Chondrocyte (in vitro differentiated cells): ENCODE data around the gene PPFIBP2. TPM values are rescaled to one million over a fixed set of nuclear protein-coding genes. Genes with fewer than 3 reads are reported as not detected.

ENCODE experiments used
- DNase-seq: peaks from one replicate; pipeline ENCODE4 v3.0.0; 2021; ENCODE audit warnings: mixed read lengths, low spot score
- H3K27ac Mint-ChIP-seq: one replicate; pipeline ENCODE4 v1.8.0; 2021; ENCODE audit warnings: mild to moderate bottlenecking, moderate library complexity, mixed read lengths; ENCODE audit not compliant: unreplicated experiment
- H3K27me3 Mint-ChIP-seq: 2 replicates; pipeline ENCODE4 v1.8.0; 2021; ENCODE audit warnings: low read depth, mixed read lengths
- H3K36me3 Mint-ChIP-seq: 2 replicates; pipeline ENCODE4 v1.8.0; 2021; ENCODE audit warnings: low read depth, mixed read lengths
- H3K4me1 Mint-ChIP-seq: 2 replicates; pipeline ENCODE4 v1.8.0; 2021; ENCODE audit warnings: low read depth, mild to moderate bottlenecking, mixed read lengths
- H3K4me3 Mint-ChIP-seq: one replicate; pipeline ENCODE4 v1.8.0; 2021; ENCODE audit warnings: mild to moderate bottlenecking, moderate library complexity, mixed read lengths; ENCODE audit not compliant: unreplicated experiment
- H3K9me3 Mint-ChIP-seq: 2 replicates; pipeline ENCODE4 v1.8.0; 2021; ENCODE audit warnings: low read depth, mixed read lengths
- CTCF ChIP-seq: fragments of 200-600 bp; sonication (generic); IDR thresholded peaks from 2 replicates; pipeline ENCODE4 v1.5.0; 2021; ENCODE audit warnings: antibody characterized with exemption, mild to moderate bottlenecking, moderate library complexity
- total RNA-seq: library from RNA; stranded (reverse); gene quantifications from 3 replicates; pipeline ENCODE4 v1.2.1, GENCODE V29; 2021

PPFIBP2 gene
- total RNA-seq, 1 donor from 2014 or later = 90.8 TPM

- no peak for TF ChIP-seq CTCF
- no peak for DNase-seq
- peaks cover 23% of the 10 kb centered on the region for H3K36me3 Mint-ChIP-seq
- peak overlapping the region; percentile 6 for H3K27ac Mint-ChIP-seq
- no peak overlapping the region for H3K4me3 Mint-ChIP-seq
- no peaks in the 10 kb centered on the region for H3K27me3 Mint-ChIP-seq
- no peaks in the 10 kb centered on the region for H3K9me3 Mint-ChIP-seq
- peaks cover 39% of the 10 kb centered on the region for H3K4me1 Mint-ChIP-seq
Observed at GRCh38 chr11:7667460-7667859, 153.7 kb downstream of the PPFIBP2 start.

GRCh38 chr11:7668464-7668863 is 154.7 kb downstream of the PPFIBP2 start:
- no peaks in the 10 kb centered on the region for H3K27me3 Mint-ChIP-seq
- DNase-seq = no peak
- peaks cover 22% of the 10 kb centered on the region for H3K36me3 Mint-ChIP-seq
- peak overlapping the region; percentile 33 for H3K27ac Mint-ChIP-seq
- H3K4me1 Mint-ChIP-seq = peaks cover 49% of the 10 kb centered on the region
- no peak overlapping the region for H3K4me3 Mint-ChIP-seq
- no peak for TF ChIP-seq CTCF
- H3K9me3 Mint-ChIP-seq = no peaks in the 10 kb centered on the region

GRCh38 chr11:7668911-7669310 is 155.1 kb downstream of the PPFIBP2 start:
- DNase-seq = no peak
- Mint-ChIP-seq H3K4me1 (peaks cover 49% of the 10 kb centered on the region), H3K36me3 (peaks cover 21% of the 10 kb centered on the region), H3K4me3 (no peak overlapping the region), H3K9me3 (no peaks in the 10 kb centered on the region), H3K27me3 (no peaks in the 10 kb centered on the region), H3K27ac (no peak overlapping the region)
- TF ChIP-seq CTCF = no peak

GRCh38 chr11:7670641-7671040 is 156.8 kb downstream of the PPFIBP2 start:
- Mint-ChIP-seq H3K36me3 (peaks cover 12% of the 10 kb centered on the region), H3K4me3 (no peak overlapping the region), H3K9me3 (no peaks in the 10 kb centered on the region), H3K27me3 (no peaks in the 10 kb centered on the region), H3K4me1 (peaks cover 42% of the 10 kb centered on the region), H3K27ac (peak overlapping the region; percentile 24)
- no peak for TF ChIP-seq CTCF
- DNase-seq = no peak

- no peaks in the 10 kb centered on the region for H3K27me3 Mint-ChIP-seq
- no peak overlapping the region for H3K4me3 Mint-ChIP-seq
- TF ChIP-seq CTCF = no peak
- H3K4me1 Mint-ChIP-seq = peaks cover 40% of the 10 kb centered on the region
- no peak for DNase-seq
- no peaks in the 10 kb centered on the region for H3K9me3 Mint-ChIP-seq
- peaks cover 8% of the 10 kb centered on the region for H3K36me3 Mint-ChIP-seq
- no peak overlapping the region for H3K27ac Mint-ChIP-seq
Observed at GRCh38 chr11:7671347-7672215, 157.8 kb downstream of the PPFIBP2 start.
